Vagina (tissue), 2 donors: ENCODE measurements around the gene CTSS.

Experiments
- CTCF ChIP-seq, 3 experiments: fragments of 450-650 bp in 2 of 3; fragments of 200-600 bp in 1 of 3; sonication (generic) in 1 of 3; IDR thresholded peaks; one replicate each; pipeline ENCODE4 v1.5.1; 2017 to 2019; ENCODE audit warnings: antibody characterized with exemption in 3 of 3, mild to moderate bottlenecking in 2 of 3, moderate library complexity in 2 of 3
- POLR2A ChIP-seq, 2 donors: fragments of 450-650 bp; IDR thresholded peaks; one replicate each; pipeline ENCODE4 v1.6.1; 2017; ENCODE audit warnings: antibody characterized with exemption in 2 of 2, mild to moderate bottlenecking in 2 of 2, moderate library complexity in 2 of 2
- POLR2AphosphoS5 ChIP-seq, 2 donors: sonication (generic); formaldehyde crosslinking; IDR thresholded peaks; one replicate each; pipeline ENCODE4 v1.9.0; 2017; ENCODE audit warnings: antibody characterized with exemption in 2 of 2, mild to moderate bottlenecking in 2 of 2, low read depth in 1 of 2; ENCODE audit not compliant: insufficient read depth in 1 of 2

- no peak for TF ChIP-seq CTCF (IDR thresholded peaks at IDR 0.05)
- TF ChIP-seq POLR2A (IDR thresholded peaks at IDR 0.05) = no peak
- no peak for TF ChIP-seq POLR2AphosphoS5 (IDR thresholded peaks at IDR 0.05; ENCODE audit: insufficient read depth in 1 of 2, low read depth in 1 of 2)
Observed at GRCh38 chr1:150777544-150777943, 12.0 kb upstream of the CTSS start.
